ENCODE data around the gene SAAL1.

SAAL1 gene

DNA sequence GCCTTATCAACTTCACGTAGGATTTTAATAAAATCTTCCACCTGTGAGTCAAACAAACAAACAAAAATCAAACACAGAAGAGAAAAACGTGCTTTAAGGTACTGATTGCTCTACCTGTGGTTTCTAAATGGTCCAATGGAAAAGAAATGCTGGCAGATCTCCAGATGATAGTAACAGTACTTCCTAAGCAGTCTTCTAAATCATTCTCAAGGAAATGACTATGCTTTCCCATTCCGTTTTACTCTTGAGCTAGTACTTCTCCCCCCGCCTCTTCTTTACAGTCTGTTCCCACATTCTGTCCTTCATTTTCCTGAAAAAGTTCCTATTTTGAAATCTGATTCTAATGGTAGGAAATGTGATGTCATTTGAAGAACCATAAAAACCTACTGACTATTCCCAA is 25.4 kb downstream of the SAAL1 start:
- no peak for DNase-seq

GRCh38 chr11:18078909-18079308 is 27.0 kb downstream of the SAAL1 start:
- no peak for DNase-seq

DNA sequence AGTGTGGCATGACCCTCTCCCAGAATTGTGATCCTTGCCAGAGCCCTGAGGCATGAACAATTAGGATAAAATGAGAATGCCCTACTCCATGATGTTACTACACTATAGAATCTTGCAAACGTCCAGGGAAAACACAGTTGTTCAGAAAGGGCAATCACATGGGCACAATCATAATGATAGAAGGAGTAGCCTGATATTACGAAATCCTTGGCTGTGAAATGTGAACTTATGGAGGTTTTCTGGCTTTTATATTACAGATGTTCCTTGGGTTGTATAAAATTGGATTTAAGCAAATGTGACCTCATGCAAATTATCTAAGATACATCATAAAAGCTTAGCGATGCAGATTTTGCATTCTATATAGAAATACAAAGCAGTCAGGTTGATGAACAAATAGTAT is 30.4 kb downstream of the SAAL1 start:
- no peak for DNase-seq

DNA sequence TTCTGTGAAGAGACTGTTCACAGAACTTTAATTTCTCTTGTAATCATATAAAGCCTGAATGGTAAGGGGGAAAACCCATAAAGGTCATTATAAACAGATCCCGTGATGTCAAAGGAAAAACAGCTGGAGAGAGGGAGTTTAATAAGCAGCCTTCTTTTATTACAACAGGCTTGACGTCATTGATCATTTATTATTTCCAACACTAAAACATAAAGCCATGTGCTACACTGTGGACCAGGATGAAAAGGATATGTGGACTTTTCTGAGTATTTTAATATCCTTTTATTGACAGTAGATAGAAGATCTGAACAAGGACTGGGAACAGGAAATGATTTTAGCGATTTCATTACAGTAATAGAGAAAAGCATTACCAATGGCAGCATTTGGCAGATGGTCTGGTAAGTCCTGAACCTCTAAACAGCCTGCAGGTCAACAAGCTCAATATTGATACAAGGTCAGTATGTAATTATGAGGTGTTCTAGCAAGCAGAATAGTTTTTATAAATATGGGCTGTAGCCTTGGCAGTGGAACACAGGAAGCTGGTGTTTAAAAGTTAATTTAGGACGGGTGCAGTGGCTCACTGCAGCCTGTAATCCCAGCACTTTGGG is 34.7 kb downstream of the SAAL1 start:
- DNase-seq, result no peak

DNA sequence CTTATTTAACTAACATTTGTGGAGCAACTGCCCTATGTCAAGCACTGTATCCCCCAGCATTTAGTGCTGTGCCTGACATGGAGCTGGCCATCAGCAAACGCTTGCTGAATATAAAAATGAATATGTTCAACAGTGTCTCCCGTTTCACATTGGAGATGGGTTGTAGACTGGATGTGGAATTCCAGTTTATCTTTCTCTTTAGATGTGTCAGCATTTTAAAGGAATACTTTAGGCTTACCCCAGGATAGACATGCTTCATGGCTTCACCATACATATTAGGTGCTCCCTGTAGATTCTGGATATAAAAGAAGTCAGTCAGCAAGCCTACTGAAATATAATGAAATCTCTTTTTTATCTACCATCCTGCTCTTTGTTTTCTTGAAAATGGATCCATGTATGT is 38.5 kb downstream of the SAAL1 start:
- DNase-seq, result no peak

- no peak for DNase-seq
Measured at GRCh38 chr11:18066626-18067025, 39.3 kb downstream of the SAAL1 start.

DNA sequence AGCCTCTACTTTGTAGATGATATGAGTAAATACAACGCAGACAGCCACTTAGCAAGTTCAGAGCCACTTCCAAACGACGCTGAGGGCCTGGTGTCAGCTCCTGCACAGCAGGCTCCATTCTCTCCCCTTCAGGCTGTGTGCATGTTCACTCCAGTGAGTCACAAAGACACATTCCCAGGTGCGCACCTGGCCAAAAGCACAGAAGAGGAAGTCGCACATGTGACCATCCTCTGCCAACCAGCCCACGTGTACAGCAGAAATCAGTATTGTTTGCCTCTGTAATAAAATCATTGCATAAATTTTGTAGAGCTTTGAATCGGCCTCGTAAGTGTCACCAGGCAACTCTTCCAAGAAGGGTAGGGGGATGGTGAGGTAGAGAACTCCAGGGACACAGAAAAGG is 40.3 kb downstream of the SAAL1 start:
- no peak for DNase-seq

- no peak for DNase-seq
Measured at GRCh38 chr11:18064450-18065054, 41.3 kb downstream of the SAAL1 start.

DNA sequence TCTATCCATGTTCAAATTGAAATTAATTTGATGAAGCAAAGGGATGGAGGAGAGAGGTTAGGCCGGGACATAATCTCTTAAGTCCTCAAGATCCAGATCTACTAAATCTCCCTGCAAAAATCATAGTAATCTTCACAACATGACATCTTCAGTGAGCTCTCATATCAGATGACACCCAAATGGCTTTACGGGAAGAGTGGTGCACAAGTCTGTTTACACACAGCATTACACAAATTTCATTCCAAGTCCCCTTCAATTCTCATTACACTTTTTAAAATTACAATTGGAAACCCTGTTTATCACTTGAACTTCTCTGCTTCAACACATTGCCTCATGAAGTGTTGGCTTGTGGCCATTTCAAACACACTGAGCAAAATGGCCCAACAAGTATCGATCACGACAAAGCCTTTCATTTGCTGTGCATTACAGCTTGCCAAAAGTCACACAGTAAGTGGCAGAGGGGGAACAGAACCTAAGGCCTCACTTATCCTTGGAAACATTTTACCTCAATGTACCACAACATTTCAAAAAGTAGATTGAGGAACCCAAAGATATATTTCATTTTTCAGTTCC is 41.9 kb downstream of the SAAL1 start:
- no peak for DNase-seq

GRCh38 chr11:18063125-18063524 is 42.8 kb downstream of the SAAL1 start:
- no peak for DNase-seq

DNA sequence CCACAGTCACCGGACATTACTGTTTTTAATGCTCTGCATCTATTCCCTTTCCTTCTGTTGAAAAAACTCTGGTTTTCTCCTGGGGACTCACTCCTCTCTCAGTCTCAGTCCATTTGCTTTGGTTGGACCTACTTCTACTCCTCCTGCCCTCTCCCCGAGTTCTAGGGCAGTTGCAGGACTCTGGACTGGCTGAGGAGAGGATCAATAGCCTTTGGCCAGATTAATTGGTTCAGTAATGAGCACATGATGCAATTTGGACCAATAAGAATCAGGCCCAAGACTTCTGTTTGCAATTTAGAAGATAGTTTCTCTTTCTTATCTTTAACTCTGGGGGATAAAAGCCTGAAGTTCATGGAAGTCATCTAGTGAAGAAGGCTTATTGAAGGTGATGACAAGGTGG is 44.5 kb downstream of the SAAL1 start:
- DNase-seq, result no peak

- no peak for DNase-seq
Measured at GRCh38 chr11:18056561-18057181, 49.2 kb downstream of the SAAL1 start.

DNA sequence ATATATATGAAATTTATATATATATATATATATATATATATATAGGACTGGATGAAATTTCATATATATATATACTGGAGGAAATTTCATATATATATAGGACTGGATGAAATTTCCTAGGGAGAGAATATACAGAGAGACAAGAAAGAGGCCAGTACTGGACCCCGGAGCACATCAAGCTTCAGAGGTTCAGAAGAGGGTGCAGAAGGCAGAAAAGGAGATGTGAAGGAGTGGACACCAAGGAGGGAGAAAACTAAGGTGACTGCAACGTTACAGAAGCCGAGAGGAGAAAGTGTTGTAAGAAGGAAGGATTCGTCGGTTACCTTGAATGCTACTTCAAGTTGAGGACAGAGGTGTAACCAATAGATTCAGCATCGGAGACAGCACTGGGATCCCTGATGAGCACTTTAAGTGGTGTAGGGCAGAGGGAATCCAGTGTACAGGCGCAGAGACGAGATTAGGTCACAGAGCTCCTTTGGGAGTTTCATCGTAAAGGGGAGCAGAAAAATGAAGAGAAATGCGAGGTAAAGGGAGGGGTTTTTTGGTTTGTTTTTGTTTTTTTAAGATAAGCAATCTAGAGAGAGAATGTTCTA is 51.3 kb downstream of the SAAL1 start:
- DNase-seq, result no peak

DNA sequence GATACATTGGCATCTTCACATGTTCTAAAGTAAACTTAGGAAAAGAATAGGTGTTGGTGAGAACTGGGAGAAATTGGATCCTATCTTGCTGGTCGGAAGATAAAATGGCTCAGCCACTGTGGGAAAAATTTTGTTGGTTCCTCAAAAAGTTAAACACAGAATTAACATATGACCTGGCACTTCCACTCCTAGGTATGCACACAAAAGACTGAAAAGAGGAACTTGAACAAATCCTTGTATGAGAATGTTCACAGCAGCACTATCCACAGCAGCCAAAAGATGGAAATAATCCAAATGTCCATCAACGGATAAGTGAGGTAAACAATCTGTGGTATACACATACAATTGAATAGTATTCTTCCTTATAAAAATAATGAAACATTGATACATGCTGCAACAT is 55.0 kb downstream of the SAAL1 start:
- DNase-seq, result no peak

GRCh38 chr11:18046116-18046777 is 59.6 kb downstream of the SAAL1 start, which contains the start of gene TPH1:
TSS of gene TPH1 (minus strand) at chr11:18046269. CDS start at chr11:18040762, 5,507 bp downstream.
- no peak for DNase-seq

DNA sequence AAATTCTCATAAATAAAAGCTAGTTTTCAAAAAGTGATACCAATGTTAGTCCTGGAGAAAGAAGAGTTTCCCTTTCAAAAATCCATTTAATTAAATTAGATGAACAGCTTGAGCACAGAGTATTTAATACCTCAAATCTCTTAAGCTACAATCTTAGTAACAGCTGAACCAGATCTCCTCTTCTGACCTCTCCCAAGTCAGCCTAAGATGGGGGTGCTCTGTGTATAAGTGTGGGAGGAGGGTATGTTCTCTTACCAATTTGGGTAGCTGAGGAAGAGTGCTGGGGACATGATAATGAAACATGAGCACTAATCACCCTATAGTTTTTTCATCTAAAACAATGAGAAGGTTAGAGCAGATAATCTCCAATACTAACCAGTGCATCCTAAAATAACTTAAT is 69.4 kb downstream of the SAAL1 start:
- DNase-seq, result no peak
